ENCODE data around the gene DUXB.

Gene DUXB

DNA sequence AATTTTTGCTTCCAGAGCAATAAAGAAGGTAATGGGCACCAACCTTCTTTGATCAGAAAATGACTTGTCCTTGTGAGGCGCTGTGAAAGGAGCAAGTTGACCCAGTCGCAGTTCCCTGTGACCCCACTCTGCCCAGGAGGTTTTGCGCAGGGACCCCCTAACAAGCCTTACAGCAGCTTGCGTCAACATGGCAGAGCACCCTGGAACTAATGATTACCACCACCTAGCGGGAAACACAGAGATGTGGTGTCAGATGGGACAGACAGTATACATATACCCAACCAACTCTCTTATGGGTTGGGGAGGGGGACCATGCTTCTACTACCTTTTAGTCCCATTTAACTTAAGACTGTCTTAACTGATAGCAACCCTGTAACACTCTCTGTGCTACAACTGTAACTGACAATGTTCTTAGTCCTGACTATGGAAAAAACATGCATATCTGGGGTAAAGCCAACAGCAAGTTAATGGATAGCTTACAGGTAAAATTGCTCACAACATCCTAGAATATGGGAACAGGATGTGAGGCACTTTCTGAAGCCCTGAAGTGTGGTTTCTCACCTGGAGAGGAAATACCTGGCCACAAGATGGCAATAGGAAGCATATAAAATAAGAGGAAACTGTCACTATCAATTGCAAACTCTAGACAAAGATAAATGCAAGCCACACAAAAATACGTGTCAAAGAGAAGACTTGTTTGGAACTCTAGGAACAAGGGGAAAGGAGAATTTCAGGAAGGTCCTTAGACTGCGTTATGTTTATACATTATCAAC is 56.8 kb downstream of the DUXB start:
- Histone ChIP-seq H3K27me3 (ENCODE audit: insufficient read depth, poor library complexity, severe bottlenecking) (no peaks in the 10 kb centered on the region), H3K27ac (replicated peaks) (no peak overlapping the region), H3K4me3 (replicated peaks; ENCODE audit: insufficient read depth, low read length) (no peak overlapping the region)
- TF ChIP-seq POLR2AphosphoS5 (IDR thresholded peaks at IDR 0.05; ENCODE audit: low read depth) = no peak
- TF ChIP-seq GABPA (IDR thresholded peaks at IDR 0.05; ENCODE audit: low read depth) = no peak
- TF ChIP-seq, protein P1, sequence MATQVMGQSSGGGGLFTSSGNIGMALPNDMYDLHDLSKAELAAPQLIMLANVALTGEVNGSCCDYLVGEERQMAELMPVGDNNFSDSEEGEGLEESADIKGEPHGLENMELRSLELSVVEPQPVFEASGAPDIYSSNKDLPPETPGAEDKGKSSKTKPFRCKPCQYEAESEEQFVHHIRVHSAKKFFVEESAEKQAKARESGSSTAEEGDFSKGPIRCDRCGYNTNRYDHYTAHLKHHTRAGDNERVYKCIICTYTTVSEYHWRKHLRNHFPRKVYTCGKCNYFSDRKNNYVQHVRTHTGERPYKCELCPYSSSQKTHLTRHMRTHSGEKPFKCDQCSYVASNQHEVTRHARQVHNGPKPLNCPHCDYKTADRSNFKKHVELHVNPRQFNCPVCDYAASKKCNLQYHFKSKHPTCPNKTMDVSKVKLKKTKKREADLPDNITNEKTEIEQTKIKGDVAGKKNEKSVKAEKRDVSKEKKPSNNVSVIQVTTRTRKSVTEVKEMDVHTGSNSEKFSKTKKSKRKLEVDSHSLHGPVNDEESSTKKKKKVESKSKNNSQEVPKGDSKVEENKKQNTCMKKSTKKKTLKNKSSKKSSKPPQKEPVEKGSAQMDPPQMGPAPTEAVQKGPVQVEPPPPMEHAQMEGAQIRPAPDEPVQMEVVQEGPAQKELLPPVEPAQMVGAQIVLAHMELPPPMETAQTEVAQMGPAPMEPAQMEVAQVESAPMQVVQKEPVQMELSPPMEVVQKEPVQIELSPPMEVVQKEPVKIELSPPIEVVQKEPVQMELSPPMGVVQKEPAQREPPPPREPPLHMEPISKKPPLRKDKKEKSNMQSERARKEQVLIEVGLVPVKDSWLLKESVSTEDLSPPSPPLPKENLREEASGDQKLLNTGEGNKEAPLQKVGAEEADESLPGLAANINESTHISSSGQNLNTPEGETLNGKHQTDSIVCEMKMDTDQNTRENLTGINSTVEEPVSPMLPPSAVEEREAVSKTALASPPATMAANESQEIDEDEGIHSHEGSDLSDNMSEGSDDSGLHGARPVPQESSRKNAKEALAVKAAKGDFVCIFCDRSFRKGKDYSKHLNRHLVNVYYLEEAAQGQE (IDR thresholded peaks at IDR 0.05; ENCODE audit: insufficient replicate concordance, low read depth) = no peak
- no peak for TF ChIP-seq SPI1 (IDR thresholded peaks at IDR 0.05; ENCODE audit: borderline replicate concordance, low read depth)
- no peak for TF ChIP-seq CTCF (IDR thresholded peaks at IDR 0.05; ENCODE audit: insufficient read depth, low read length)
- DNase-seq (ENCODE audit: low read depth in 1 of 2, low spot score in 1 of 2) = no peak

All from HL-60 (cell line).